GM12878 (cell line): ENCODE results near the gene TMUB2. TPM values are rescaled to one million over a fixed set of nuclear protein-coding genes. Genes with fewer than 3 reads are reported as not detected.

Experiments
- BHLHE40 ChIP-seq, 2 experiments: fragments of 450-650 bp in 1 of 2; IDR thresholded peaks; 2 replicates each; pipeline ENCODE4 v1.6.1; 2011 to 2017; ENCODE audit warnings: low read depth in 2 of 2, borderline replicate concordance in 1 of 2, improper control_type of control experiment in 1 of 2, low read length in 1 of 2, mild to moderate bottlenecking in 1 of 2
- CBX3 ChIP-seq: fragments of 200-600 bp; sonication (generic); IDR thresholded peaks from 2 replicates; pipeline ENCODE4 v1.6.1; 2016; ENCODE audit warnings: low read depth, borderline replicate concordance
- JUND ChIP-seq: IDR thresholded peaks from 2 replicates; pipeline ENCODE4 v1.6.1; 2012; ENCODE audit warnings: low read depth, mild to moderate bottlenecking, low read length, improper control_type of control experiment, moderate library complexity
- KLF5 ChIP-seq: fragments of 450-650 bp; IDR thresholded peaks from 2 replicates; pipeline ENCODE4 v1.6.1; 2014; ENCODE audit warnings: mild to moderate bottlenecking; ENCODE audit not compliant: partially characterized antibody
- NFIC ChIP-seq: IDR thresholded peaks from 2 replicates; pipeline ENCODE4 v1.6.1; 2012; ENCODE audit warnings: low read depth, mild to moderate bottlenecking, inconsistent platforms, low read length, moderate library complexity
- PAX8 ChIP-seq: fragments of 450-650 bp; IDR thresholded peaks from 2 replicates; pipeline ENCODE4 v1.6.1; 2017; ENCODE audit warnings: mild to moderate bottlenecking, moderate library complexity
- PRDM15 ChIP-seq: fragments of 450-650 bp; formaldehyde crosslinking; IDR thresholded peaks from 2 replicates; pipeline ENCODE4 v1.4.0; 2020; ENCODE audit warnings: mild to moderate bottlenecking, moderate library complexity
- RAD51 ChIP-seq: fragments of 450-650 bp; IDR thresholded peaks from 2 replicates; pipeline ENCODE4 v1.6.1; 2016; ENCODE audit warnings: moderate library complexity, mild to moderate bottlenecking, inconsistent platforms
- RB1 ChIP-seq: fragments of 450-650 bp; formaldehyde crosslinking; IDR thresholded peaks from 2 replicates; pipeline ENCODE4 v1.6.1; 2017; ENCODE audit warnings: mild to moderate bottlenecking, borderline replicate concordance
- TAF1 ChIP-seq: IDR thresholded peaks from 2 replicates; pipeline ENCODE4 v1.6.1; 2011; ENCODE audit warnings: mild to moderate bottlenecking, low read depth, low read length, borderline replicate concordance
- TBL1XR1 ChIP-seq: IDR thresholded peaks from 2 replicates; pipeline ENCODE4 v1.6.1; 2012; ENCODE audit warnings: low read depth, low read length, improper control_type of control experiment
- TCF3 ChIP-seq: IDR thresholded peaks from 2 replicates; pipeline ENCODE4 v1.6.1; 2012; ENCODE audit warnings: low read depth, mild to moderate bottlenecking, low read length, borderline replicate concordance; ENCODE audit not compliant: insufficient read depth
- TCF7 ChIP-seq: IDR thresholded peaks from 2 replicates; pipeline ENCODE4 v1.6.1; 2014; ENCODE audit warnings: antibody characterized with exemption, borderline replicate concordance
- YY1 ChIP-seq: IDR thresholded peaks from 2 replicates; pipeline ENCODE4 v1.6.1; 2011; ENCODE audit warnings: low read depth, mild to moderate bottlenecking, low read length
- ZNF274 ChIP-seq: IDR thresholded peaks from one replicate; pipeline ENCODE4 v1.8.0; 2011; ENCODE audit not compliant: insufficient read length, insufficient read depth
- ZNF622 ChIP-seq: fragments of 450-650 bp; IDR thresholded peaks from 2 replicates; pipeline ENCODE4 v1.6.1; 2017; ENCODE audit warnings: mild to moderate bottlenecking, inconsistent platforms
- polyA plus RNA-seq, 11 experiments: library from polyadenylated mRNA; depleted of rRNA in 4 of 11; unstranded in 6 of 11; stranded (reverse) in 5 of 11; fragments of >200 nt; fragmentation: Nextera tagmentation in 4 of 11; fragmentation: Illumina TruSeq in 1 of 11; extraction: Ambion mirVana in 4 of 11; extraction: Trizol in 1 of 11; gene quantifications; 1 replicate in 1 of 11; 2 replicates in 10 of 11; pipeline versions ENCODE4 v1.2.1 to v1.2.3, GENCODE V29; 2011 to 2016; ENCODE audit warnings: inconsistent platforms in 2 of 11, missing spikeins in 2 of 11, low read depth in 1 of 11
- total RNA-seq, 4 experiments: library from RNA; depleted of rRNA in 3 of 4; stranded (reverse); fragments of >200 nt in 3 of 4; fragmentation: Illumina TruSeq in 1 of 4; extraction: Trizol in 1 of 4; gene quantifications; 2 replicates each; pipeline versions ENCODE4 v1.2.1 to v1.2.3, GENCODE V29; 2013 to 2021
- TF ChIP-seq, protein P1 (sequence below), 3 experiments: IDR thresholded peaks in 2 of 3; conservative IDR thresholded peaks in 1 of 3; 2 replicates each; pipeline ENCODE4 v1.5.1; 2011; ENCODE audit warnings: low read depth in 3 of 3, low read length in 3 of 3, mild to moderate bottlenecking in 3 of 3, control low read depth in 2 of 3, moderate library complexity in 2 of 3, inconsistent platforms in 1 of 3, mixed read lengths in 1 of 3; ENCODE audit not compliant: control insufficient read depth in 2 of 3, insufficient read depth in 1 of 3; ENCODE audit errors: extremely low read depth in 1 of 3
- TF ChIP-seq, protein P2 (sequence below): IDR thresholded peaks from 2 replicates; pipeline ENCODE4 v1.6.1; 2012; ENCODE audit warnings: low read depth, low read length, improper control_type of control experiment

Gene TMUB2
- total and polyA plus RNA-seq, 10 of the 15 experiments (the other 5 are each of a cell fraction or from before 2014, with no cell fraction given): 4.3 to 34.0 (median 20.0) TPM

DNA sequence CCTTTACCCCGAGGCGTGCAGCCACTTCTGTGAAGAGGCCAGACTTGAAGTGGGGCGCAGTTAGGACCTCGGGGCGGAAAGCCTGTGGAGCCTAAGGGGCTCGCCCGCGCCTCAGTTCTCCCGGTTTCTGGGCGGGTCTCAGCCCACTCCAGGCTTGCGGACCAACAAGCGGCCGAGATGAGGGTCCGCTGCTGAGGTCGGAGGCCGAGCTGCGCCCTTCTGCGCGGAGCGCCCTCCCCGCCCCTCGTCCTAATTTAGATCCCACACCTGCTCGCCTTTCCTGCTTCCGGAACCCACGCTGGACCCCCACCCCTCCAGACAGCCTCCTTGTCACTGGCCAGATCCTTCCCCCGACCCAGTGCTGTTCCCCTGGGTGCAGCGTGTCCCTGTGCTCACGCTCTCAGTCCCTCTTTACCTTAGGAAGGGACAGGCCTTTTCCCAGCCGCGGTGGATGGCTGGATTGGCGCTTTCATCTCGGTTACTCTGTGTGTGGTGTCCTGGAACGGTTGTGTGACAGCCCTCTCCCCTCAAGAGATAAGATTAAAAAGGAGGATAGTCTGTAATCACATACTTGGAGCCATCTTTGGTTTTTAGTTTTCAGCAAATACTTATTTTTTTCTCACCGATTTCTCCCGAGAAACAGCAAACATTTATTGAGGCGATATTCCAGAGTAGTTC is 13.8 kb downstream of the TMUB2 start (continued):
- TF ChIP-seq, protein P1, sequence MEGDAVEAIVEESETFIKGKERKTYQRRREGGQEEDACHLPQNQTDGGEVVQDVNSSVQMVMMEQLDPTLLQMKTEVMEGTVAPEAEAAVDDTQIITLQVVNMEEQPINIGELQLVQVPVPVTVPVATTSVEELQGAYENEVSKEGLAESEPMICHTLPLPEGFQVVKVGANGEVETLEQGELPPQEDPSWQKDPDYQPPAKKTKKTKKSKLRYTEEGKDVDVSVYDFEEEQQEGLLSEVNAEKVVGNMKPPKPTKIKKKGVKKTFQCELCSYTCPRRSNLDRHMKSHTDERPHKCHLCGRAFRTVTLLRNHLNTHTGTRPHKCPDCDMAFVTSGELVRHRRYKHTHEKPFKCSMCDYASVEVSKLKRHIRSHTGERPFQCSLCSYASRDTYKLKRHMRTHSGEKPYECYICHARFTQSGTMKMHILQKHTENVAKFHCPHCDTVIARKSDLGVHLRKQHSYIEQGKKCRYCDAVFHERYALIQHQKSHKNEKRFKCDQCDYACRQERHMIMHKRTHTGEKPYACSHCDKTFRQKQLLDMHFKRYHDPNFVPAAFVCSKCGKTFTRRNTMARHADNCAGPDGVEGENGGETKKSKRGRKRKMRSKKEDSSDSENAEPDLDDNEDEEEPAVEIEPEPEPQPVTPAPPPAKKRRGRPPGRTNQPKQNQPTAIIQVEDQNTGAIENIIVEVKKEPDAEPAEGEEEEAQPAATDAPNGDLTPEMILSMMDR (IDR thresholded peaks at IDR 0.05 in 2 of 3, conservative IDR thresholded peaks at IDR 0.05 in 1 of 3; ENCODE audit: control insufficient read depth in 2 of 3, extremely low read depth in 1 of 3, insufficient read depth in 1 of 3, low read depth in 3 of 3, low read length in 3 of 3): no peak
- TF ChIP-seq ZNF622 (no peak), TAF1 (peak; percentile 68; the same call in 1 of the 2 replicates), YY1 (no peak), ZNF274 (no peak), NFIC (no peak), BHLHE40 (IDR thresholded peaks at IDR 0.05; ENCODE audit: borderline replicate concordance in 1 of 2, low read depth in 2 of 2, low read length in 1 of 2) (peak in 1 of 2 experiments; percentile 26; a peak in 1 of 4 replicates), RAD51 (no peak), CBX3 (no peak), KLF5 (no peak), TCF3 (no peak), TCF7 (no peak), PAX8 (no peak), JUND (no peak), TBL1XR1 (no peak; the same call in 1 of the 2 replicates), RB1 (no peak), PRDM15 (CRISPR knock-in tag) (no peak)
- TF ChIP-seq, protein P2, sequence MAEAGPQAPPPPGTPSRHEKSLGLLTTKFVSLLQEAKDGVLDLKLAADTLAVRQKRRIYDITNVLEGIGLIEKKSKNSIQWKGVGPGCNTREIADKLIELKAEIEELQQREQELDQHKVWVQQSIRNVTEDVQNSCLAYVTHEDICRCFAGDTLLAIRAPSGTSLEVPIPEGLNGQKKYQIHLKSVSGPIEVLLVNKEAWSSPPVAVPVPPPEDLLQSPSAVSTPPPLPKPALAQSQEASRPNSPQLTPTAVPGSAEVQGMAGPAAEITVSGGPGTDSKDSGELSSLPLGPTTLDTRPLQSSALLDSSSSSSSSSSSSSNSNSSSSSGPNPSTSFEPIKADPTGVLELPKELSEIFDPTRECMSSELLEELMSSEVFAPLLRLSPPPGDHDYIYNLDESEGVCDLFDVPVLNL: no peak
